Measurements from ENCODE around the gene ZNF689.
"Not testable (repeated sequence)": the region's sequence is repeated elsewhere in the genome, so short reads cannot be mapped to it uniquely, and the experiment has no call there.

ZNF689 gene

DNA sequence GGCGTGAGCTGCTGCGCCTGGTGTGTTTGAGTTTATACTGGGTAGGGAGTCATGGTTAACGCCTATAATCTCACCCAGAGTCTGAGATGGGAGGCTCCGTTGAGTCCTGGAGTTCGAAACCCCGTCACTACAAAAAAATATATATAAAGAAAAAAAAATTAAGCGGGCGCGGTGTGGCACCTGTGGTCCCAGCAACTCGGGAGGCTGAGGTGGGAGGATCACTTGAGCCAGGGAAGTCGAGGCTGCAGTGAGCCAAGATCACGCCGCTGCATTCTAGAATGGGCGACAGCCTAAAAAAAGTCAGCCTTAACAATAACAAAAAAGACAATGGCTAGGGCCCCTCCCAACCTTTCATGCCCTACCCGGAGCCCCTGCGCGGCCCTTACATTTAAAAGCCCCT lies 23.3 kb upstream of the ZNF689 start:
- no peak for DNase-seq

- not testable (repeated sequence) for DNase-seq
Measured at GRCh38 chr16:30632454-30632853, 22.3 kb upstream of the ZNF689 start.

- peak; percentile 64 for DNase-seq
Measured at GRCh38 chr16:30628628-30629540, 18.7 kb upstream of the ZNF689 start.

DNA sequence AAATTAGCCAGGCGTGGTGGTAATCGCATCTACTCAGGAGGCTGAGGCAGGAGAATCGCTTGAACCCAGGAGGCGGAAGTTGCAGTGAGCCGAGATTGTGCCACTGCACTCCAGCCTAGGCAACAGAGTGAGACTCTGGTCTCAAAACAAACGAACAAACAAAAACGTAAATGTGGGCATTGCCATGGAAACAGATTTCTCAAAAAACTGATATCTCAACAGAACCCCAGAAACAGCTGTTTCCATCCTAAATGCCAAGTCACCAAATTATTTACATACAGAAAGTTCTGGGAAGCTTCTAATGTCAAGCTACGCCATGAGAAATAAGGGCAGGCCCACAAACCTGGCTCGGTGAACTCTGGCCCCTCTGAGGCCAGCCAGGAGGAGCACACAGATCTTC lies 16.0 kb upstream of the ZNF689 start:
- no peak for DNase-seq

- DNase-seq = no peak
Measured at GRCh38 chr16:30623536-30624283, 13.5 kb upstream of the ZNF689 start.

- no peak for DNase-seq
Measured at GRCh38 chr16:30622455-30623032, 12.4 kb upstream of the ZNF689 start.

- DNase-seq = no peak
Measured at GRCh38 chr16:30621765-30622164, 11.6 kb upstream of the ZNF689 start.

DNA sequence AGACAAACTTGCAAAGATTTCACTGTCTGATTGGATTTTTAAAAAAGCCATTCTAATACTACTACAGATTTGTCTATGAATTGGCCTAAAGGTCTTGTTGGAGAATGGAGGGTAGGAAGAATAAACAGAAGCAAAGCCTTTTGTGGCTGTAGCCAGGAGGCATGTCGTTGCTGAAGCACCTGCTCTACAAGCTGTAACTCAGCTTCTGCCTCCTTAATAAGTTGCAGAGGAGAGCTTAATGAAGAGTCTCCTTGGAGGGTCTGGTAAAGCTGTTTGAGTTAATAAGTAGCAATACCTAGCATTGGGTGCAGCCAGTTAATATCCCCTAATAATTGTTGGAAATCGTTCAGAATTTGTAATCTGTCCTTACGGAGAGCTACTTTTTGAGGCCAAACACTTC lies 10.0 kb upstream of the ZNF689 start:
- peak; percentile 56 for DNase-seq

DNA sequence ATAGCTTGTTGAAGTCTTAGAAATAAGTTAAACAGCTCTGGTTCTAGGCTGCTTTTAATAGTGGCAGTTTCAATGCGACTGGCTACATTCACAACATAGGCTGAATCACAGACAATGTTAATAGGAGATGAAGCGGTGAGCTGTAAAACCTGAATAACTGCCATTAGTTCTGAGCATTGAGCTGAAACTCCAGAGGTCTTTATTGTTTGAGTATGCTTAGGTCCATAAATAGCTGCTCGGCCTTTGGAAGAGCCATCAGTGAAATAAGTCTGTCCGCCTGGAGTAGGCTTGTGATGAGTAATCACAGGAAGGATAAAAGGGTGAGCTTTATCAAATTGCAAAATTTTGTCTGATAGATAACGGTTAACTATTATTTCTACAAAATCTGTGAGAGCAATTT lies 9.4 kb upstream of the ZNF689 start:
- peak; percentile 22 for DNase-seq

- no peak for DNase-seq
Measured at GRCh38 chr16:30619202-30619601, 9.0 kb upstream of the ZNF689 start.

- peak; percentile 66 for DNase-seq
Measured at GRCh38 chr16:30615358-30616091, 5.3 kb upstream of the ZNF689 start.

GRCh38 chr16:30609002-30609925 lies 925 bp downstream of the ZNF689 start:
- peak; percentile 42 for DNase-seq

GRCh38 chr16:30606004-30606403 lies 4.2 kb downstream of the ZNF689 start:
- DNase-seq = no peak

- no peak for DNase-seq
Measured at GRCh38 chr16:30605158-30605557, 5.0 kb downstream of the ZNF689 start.

DNA sequence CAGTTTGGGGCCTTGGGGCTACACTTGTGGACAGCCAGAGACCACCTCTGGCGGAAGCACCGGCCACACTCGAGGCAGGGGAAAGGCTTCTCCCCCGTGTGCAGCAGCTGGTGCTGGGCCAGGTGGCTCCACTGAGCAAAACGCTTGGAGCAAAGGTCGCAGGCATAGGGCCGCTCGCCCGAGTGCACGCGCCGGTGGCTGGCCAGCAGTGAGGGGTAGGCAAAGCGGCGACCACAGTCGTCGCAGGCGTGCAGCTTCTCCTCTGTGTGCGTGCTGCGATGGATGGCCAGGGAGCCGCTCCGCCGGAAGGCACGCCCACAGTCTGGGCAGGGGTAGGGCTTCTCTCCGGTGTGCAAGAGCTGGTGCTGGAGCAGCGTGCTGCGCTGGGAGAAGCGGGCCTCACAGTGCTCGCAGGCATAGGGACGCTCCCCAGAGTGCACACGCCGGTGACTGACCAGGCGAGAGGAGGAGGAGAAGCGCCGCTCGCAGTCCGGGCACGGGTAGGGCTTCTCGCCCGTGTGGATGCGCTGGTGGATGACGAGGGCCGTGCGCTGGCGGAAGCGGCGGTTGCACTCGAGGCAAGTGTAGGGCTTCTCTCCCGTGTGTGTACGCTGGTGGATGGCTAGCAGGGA lies 5.8 kb downstream of the ZNF689 start:
- DNase-seq = no peak

DNA sequence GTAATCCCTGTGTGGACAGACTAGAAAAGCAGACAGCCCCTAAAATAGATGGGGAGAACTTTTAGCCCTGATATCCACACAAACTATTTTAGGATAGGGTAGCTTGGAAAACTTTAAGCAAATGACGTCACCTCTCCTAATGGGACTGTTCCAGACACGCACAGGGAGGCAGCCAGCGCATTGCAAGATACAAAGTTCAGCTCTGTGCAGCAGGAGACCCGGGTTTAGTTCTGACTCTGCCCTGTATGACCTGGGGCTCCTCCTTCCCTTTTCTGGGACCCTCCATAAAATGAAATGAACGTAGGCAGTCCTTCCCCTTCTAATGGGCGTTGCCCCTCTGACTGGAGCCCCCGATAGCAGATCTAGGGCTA lies 6.3 kb downstream of the ZNF689 start:
- DNase-seq = no peak

GRCh38 chr16:30602616-30603277 lies 7.4 kb downstream of the ZNF689 start:
- no peak for DNase-seq

GRCh38 chr16:30601966-30602365 lies 8.2 kb downstream of the ZNF689 start:
- DNase-seq = no peak

DNA sequence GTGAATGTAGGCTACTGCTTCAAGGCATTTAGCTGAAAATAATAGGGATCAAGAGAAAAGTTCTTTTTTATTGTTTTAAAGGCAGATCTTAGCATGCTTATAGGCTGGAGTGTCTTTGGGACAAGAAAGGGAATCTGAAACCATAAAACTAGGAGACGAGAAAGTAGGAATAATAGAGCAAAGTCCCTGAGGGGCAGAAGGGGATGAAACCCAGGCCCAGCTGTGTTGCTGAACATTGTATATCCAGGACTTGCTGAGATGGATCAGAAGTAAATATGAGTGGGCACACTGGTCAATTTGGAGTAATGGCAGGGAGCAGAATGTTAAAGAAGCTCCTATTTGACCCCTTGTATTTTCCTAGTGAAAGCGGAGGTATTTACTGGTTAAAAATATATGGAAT lies 9.3 kb downstream of the ZNF689 start:
- no peak for DNase-seq

GRCh38 chr16:30600215-30600614 lies 10.0 kb downstream of the ZNF689 start:
- DNase-seq = peak; percentile 64

GRCh38 chr16:30592871-30593270 lies 17.3 kb downstream of the ZNF689 start:
- DNase-seq = no peak

Measured in DMS79 (cell line).